Measurements from ENCODE around the gene CCDC27. TPM values are rescaled to one million over a fixed set of nuclear protein-coding genes. Genes with fewer than 3 reads are reported as not detected.
A peak's percentile ranks its signal among the peaks of the same experiment; 100 is the strongest.

The CCDC27 gene
- total RNA-seq, 1 donor from 2014 or later = not detected

DNA sequence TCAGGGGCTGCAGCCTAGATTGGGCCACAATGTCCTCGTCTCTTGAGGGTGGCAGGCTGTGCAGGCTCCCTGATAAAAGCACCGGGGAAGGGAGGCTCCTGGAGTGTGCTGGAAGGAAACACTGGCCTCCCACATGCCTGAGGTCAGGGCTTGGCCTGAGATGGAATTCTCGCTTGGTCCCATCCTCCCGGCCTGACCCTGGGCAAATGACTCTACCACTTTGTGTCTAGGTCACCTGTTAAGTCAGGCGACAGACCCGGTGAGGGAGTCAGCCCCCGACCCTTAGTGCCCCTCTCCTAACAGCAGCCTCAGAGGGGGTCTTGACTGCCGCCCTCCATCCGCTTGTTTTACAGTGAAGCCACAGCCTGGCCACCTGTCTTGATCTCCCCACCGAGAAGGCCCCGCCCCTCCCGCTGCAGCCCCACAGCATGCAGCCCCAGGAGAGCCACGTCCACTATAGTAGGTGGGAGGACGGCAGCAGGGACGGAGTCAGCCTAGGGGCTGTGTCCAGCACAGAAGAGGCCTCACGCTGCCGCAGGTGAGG, 22.8 kb downstream of the CCDC27 start:
- no peak for DNase-seq (ENCODE audit: low read depth in 2 of 2)

- peak in 1 of 2 donors; percentile 45 for DNase-seq (ENCODE audit: low read depth in 2 of 2)
Measured at GRCh38 chr1:3775490-3776230, 23.4 kb downstream of the CCDC27 start.

DNA sequence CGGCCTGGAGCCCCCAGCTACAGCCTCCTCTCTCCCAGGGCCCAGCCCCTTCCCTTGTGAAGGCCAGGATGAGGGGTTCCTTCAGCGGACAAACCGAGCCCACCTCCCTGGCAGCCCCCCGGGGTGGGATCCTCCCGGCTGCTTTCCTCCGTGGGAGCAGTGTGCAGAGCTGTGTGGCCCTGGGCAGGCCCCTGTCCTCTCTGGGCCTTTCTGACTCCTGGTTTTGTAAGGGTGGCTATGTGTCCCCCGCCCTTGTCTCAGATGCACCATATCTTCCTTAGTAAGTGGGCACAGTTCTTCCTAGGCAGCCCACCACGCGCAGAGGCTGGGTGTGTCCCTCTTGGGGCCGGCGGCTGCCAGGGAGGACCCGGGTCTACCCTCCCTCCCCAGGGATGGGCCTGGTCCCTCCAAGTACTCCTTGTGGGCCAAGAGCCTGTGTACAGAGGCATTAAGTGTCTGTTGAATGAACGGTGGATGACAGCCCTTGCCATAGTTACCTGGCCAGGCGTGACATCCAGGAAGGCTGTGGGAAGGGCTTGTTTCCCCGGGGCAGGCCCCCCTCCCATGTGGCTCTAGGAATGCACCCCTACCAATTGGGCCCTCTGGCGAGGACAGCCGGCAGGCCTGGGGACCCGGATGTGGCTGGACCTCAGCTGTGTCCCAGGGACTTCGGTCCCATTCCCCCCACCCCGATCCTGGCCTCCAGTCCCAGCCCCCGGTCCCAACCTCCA, 24.1 kb downstream of the CCDC27 start:
- no peak for DNase-seq (ENCODE audit: low read depth in 2 of 2)

- DNase-seq (ENCODE audit: low read depth in 2 of 2) = no peak
Measured at GRCh38 chr1:3777078-3777547, 24.9 kb downstream of the CCDC27 start.

DNA sequence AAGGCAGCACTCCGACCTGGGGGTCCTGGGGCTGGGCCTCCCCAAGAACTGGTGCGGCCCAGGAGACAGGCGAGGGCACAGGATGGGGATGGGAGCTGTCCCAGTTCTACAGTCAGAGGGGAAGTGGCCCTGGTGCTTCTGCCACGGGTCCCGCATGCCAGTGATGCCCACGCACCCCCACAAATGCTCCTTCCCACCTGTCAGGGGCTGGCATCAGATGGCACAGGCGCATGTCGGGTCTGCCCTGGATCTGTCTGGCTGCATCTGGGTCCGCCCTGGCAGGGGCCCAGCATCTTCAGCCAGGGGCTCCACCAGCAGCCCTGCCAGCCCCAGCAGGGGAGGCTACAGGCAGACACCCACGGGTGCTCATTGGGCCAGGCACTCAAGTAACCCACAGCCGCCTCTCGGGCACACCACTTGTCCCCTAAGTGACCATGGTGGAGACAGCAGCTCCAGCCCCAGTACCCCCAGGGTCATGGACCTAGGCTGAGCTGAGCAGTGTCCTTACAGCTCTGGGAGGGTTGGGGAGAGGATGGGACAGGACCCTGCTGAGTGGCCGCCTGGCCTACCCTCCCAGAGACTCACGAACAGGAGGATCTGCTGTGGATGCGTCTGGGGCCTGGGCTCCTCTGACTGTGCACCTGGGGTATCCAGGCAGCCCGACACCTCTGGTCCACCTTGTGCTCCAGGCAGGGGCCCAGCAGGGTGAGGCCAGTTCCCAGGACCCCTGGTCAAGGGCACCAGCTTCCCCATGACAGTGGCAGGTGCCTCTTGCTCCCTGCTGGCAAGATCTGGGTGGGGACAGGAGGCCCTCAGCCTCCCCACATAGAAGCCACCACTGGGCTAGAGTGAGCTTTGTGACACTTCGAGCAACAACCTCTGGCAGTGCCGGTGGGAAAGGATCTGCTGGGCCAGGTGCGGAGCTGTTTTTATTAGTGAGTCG, 25.7 kb downstream of the CCDC27 start:
- no peak for DNase-seq (ENCODE audit: low read depth in 2 of 2)

DNA sequence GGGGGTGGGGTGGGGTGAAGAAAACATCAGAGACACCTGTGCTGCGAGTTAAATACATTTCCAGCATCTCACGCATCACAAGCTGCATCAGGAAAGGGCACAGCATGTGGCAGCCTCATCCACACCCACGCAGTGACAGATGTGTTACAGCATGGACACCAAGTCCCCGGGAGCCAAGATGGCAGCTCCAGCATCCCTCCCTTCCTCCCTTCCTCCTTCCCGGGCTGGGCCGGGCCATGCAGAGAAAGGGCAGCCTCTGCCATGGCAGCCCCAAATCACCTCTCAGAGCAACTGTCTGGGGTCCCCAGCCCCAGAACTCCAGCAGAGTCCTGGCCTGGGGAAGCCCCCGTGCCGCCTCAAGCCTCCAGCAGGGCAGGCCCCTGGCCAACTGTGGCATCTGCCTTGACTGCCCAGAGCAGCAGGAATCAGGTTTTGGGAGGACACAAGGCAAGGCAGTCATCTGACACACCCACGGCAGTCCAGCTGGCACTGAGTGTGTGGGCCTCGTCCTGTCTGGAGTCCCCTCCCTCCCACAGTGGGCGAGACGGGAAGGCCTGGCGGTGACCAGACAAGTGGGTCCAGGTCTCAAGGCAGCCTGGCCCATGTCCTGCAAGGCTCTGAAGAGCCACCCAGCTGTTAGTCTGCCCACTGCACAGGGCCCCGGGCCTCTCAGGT, 26.5 kb downstream of the CCDC27 start:
- no peak for DNase-seq (ENCODE audit: low read depth in 2 of 2)

DNA sequence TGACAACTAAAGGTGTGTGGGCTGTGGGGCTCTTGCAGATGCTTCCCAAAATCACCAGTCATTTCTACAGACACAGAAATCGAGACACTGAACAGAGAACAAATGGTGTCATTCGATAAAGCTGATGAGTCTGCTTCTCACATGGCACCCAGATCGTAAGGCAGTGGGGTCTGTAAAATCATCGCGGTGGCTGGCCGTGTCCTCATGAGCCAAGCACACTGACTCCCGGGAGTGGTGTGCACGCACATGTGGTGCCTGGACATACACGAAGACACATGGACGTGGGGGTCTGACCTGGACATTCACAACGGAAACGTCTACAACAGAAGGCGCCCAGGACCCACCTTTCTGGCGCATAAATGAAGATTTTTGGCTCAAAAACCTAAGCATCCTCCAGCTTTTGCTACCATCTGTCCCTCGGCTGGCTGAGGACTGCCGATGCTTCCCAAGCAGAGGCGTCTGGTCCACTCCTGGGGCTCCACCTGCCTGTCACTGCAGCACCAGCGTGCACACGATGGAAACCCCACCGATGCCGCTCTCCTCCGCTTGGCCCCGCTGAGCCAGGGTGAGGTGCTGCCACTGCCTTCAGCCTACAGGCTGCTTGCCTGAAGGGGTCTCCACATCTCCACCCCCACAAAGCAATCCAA, 27.1 kb downstream of the CCDC27 start:
- no peak for DNase-seq (ENCODE audit: low read depth in 2 of 2)

- DNase-seq (ENCODE audit: low read depth in 2 of 2) = no peak
Measured at GRCh38 chr1:3779912-3780416, 27.7 kb downstream of the CCDC27 start.

DNA sequence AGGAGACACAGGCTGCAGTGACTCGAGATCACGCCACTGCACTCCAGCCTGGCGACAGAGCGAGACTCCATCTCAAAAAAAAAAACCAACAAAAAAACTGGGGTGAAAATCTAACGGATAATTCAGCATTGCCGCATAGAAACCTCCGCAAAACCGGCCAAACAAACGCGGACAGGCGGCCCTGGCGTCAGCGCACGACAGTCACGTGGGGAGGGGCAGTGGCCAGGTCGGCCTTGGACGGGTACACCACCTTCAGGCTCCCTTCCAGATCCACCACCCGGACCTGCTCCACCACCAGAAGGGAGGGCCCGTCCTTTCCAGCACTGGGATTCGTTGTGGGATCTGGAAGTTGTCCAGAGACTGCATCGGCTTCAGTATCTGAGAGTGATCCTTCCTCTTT, 28.7 kb downstream of the CCDC27 start:
- no peak for DNase-seq (ENCODE audit: low read depth in 2 of 2)

GRCh38 chr1:3783651-3784474, 31.6 kb downstream of the CCDC27 start:
- no peak for DNase-seq (ENCODE audit: low read depth in 2 of 2)

DNA sequence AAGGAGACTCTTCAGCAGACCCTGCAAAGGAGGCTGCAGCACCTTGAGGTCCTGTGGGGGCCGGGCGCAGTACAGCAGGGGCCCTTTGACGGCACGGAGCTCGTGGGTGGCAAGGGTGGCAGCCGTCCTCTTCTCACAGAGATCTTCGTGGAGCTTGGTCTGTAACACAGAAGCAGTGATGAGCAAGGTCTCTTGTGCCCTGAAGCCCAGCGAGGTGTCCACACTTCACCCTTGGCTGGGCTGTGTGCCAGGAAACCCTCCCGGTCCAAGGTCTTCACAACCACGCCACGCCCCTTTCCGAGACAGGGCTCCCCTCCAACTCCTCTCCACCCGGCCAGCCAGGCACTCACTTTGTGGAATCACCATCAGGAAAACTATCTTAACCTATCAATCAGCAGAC, 32.8 kb downstream of the CCDC27 start:
- no peak for DNase-seq (ENCODE audit: low read depth in 2 of 2)

DNA sequence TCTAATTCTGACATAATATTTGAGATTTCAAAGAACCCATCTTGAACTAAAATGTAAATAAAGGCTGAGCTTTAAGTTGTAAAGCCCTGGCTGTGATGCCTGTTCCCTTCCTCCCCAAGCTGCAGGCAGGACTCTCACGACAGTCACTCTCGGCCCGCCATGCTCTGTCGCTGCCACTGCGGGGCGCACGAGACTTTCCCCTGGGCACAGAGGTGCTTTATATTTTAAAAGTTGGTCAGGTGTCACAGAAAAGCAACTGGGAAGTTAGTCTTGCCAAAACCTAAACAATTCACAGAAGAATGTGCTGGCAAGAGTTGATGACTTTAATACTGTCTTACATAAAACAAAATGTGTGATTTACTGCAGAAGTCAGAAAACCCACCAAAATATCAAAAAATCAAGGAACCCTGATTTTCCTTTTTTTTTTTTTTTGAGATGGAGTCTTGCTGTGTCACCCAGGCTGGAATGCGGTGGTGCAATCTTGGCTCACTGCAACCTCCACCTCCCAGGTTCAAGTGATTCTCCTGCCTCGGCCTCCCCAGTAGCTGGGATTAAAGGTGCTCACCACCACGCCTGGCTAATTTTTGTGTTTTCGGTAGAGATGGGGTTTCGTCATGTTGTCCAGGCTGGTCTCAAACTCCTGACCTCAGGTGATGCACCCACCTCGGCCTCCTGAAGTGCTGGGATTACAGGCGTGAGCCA, 33.4 kb downstream of the CCDC27 start:
- DNase-seq (ENCODE audit: low read depth in 2 of 2) = no peak

DNA sequence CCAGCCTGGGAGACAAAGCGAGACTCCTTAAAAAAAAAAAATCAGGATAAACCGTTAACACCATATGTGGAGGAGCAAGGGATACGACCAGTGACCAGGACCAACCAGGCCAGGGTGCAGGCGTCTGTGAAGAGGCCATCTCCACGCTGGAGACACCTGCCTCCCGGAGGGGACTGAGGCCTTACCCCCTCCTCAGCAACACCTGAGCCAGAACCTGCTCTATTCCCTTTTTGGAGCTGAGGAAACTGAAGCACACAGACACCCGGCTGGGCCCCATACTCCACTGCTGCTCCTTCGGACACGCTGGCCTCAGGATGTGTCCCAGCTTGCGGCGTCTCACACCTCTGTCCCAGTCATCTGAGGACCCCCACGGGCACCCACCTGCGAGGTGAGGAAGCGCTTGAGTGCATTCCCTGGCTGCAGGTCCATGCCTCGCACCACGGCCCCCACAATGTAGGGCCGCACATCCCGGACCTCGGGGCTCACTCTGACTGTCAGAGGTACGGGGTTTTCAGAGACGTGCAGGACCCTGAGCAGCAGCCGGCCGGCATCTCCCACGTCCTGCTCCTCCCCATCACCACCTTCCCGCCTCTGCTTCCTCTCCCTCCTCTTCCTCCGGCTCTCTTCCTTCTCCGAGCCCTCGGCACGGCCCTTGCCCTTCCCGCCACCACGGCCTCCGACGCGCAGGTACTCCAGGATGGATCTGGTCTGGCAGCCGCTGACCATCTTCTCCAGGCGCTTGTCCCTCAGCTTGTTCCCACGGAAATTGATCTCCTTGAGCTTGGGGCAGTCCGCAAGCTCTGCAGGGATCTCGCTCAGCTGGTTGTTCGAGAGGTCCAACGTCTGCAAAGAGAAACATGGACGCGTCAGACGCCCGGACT, 34.5 kb downstream of the CCDC27 start:
- DNase-seq (ENCODE audit: low read depth in 2 of 2) = no peak

GRCh38 chr1:3787349-3787715, 35.1 kb downstream of the CCDC27 start:
- no peak for DNase-seq (ENCODE audit: low read depth in 2 of 2)

DNA sequence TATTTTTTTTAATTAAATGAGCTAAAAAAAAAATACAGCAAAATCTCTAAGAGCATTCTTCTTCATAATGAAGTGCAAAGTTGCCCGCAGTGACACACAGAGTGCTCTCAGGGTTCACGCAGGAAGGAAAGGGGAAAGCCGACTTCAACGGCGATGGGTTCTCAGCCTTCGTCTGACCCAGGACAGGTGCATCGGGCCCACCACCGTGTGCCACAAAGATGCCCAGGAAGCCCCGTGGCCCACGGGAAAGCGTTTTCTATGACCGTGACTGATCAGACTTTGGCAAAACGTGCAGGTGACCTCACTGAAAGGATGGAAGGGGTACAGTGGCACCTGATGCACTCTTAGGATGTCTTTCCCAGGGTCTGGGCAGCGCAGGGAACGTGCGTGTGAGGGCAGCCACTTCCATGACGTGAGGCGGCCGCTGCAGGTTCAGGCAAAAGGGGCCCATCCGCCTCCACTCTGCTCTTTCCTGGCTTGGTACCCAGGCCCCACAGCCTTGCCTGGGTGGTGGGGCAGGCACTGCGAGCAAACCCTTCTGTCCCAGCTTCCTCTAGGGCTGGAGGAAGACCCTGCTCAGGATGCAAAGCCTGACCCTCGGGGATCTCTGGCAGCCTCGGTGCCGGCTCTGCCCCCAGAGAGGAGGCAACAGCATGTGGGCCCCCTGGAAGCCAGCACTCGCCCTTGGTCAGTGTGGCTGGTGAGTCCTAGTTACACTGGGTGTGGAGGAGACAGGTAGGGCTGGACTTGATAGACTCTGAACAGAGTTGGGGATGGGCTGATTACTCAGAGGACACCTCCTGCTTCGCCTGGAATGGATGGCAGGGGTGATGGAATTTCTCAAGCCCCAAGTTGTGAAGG, 35.7 kb downstream of the CCDC27 start:
- DNase-seq (ENCODE audit: low read depth in 2 of 2) = no peak

- DNase-seq (ENCODE audit: low read depth in 2 of 2) = no peak
Measured at GRCh38 chr1:3788756-3789420, 36.6 kb downstream of the CCDC27 start.

Data from dermis microvascular lymphatic vessel endothelial cell (primary cell).